Activated CD4-positive, alpha-beta T cell treated with anti-CD3 and anti-CD28 coated beads, Interleukin-2, amount 50 U/mL, for 1 hour (primary cell): ENCODE results near the gene FGF9.

Source experiments
- DNase-seq: peaks from one replicate; pipeline ENCODE4 v3.0.0-alpha.2; 2020

The FGF9 gene

DNA sequence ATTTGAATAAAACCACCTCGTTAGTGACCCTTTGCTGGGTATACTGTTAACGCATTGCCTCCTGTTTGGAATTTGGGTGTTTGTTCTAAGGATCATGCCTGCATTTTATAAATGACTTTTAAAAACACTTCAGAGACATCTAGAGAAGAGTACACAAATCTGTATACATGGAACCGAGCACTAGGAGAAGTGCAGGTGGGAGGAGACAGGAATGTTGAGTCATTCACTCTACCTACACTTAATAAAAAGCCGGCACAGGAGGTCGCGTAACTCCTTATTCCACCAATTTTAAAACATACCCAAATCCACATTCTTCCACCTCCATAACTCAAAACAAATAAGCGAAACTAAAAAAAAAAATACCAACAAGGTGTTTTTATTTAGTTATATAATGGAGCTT, 48.6 kb downstream of the FGF9 start:
- no peak for DNase-seq

DNA sequence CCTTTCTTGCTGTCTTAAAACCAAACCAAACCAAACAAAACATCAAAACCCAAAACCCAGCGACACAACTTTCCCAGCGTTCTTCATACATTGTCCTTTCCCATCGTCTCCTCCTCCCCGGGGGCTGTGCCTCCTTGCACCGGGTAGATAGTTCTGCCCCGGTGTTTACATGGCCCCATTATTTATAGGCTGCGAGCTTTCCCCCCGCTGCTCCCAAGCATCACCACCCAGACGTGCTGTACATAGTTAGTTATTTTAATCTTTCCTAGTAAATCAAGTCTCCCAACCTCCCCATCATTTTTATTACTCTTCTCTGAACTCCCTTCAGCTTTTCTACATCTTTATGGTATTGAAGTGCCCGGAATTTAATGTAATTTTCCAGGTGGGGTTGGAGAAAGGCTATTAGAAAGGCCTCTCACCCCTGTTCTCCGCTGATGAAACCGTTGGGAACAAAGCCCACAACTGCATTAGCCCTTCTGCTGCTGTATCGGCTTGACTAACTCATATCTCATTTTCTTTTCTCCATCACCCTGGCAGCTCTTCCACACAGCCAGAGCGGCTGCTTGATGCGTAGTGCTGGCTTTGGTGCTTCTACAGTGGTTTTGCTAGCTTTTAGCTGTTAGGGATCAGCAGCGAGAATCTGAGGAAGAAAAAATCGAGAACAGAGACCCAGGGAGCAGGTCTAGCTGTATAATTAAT, 53.1 kb downstream of the FGF9 start:
- DNase-seq = no peak

DNA sequence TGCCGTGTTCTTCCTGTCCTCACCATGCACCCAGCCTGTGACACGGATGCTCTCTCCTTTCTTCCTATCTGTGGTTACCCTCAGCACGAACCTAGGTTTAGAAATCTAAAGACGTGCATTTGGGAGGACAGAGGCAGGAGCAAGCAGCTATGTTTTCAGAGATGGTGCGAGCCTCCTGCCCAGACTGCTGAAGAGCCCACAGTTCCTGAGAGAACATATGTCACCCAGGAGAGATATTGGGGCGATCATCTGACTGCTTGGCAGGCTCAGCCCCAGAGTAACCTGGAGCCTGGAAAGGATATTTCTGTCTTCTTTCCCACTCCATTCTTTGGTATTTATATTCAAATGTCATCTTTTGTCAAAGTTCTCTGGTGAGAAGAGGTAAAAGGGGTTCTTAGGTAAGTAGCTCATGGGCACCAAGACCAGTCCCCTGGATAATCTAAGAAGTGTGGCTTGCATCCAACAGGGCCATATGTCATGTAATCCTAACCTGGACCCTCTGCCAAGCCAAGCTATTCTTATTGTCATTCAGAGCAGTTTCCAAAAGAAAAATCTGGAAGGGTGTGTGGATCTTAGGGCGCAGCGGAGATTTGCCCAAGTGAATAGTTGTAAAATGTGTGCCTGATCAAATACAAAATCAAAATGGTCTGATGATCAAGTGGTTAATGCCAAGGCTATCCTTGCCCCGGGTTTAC, 59.5 kb downstream of the FGF9 start:
- no peak for DNase-seq

DNA sequence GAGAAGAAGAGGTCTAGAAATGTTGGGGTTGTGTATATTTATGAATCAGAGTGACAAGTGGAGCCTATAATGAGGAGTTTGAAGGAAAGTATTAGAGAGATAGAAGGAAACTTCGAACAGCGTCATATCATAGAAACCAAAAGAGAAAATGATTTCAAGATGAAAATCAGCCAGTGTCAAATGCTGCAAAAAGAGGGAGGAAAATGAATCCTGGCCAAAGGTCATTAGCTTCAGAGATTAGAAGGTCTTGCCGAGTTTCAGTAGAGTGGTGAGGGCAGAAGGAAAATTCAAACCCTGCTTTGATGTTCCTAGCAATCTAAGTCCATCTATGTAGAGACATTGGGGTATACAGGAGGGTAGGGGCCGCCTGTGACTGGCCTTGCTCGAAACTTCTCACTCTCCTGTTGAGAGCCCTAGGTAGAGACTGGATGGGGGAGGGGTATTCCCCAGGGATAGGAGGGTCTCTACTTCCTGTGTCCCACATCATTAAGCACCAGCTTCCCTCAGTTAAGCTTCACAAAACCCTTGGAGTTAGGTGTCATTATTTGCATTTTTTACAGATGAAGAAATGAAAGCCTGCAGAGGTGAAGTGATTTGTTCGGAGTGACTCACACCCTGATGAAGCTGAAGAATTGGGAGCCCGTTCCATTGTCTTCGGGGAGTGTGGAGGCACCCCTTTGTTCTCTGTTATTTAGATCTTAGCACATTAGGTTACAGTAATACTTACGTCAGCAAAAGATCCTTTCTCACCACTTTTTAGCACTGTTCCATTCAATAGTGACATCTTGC, 62.8 kb downstream of the FGF9 start:
- DNase-seq = no peak

DNA sequence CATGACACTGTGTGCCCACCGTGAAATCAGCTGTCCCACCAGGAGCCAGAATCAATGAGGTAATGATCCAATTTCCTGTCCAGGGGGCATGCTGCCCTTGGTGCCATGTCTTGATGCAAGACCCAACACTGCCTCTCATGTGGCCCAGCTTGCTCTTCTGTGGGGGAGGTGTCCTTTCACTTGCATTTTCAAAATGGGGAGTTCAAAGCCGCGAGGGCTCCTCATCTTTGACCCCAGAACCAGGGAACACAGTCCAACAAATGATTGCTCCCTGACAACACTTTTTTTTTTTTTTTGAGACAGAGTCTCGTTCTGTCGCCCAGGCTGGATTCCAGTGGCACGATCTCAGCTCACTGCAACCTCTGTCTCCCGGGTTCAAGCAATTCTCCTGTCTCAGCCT, 64.1 kb downstream of the FGF9 start:
- no peak for DNase-seq

DNA sequence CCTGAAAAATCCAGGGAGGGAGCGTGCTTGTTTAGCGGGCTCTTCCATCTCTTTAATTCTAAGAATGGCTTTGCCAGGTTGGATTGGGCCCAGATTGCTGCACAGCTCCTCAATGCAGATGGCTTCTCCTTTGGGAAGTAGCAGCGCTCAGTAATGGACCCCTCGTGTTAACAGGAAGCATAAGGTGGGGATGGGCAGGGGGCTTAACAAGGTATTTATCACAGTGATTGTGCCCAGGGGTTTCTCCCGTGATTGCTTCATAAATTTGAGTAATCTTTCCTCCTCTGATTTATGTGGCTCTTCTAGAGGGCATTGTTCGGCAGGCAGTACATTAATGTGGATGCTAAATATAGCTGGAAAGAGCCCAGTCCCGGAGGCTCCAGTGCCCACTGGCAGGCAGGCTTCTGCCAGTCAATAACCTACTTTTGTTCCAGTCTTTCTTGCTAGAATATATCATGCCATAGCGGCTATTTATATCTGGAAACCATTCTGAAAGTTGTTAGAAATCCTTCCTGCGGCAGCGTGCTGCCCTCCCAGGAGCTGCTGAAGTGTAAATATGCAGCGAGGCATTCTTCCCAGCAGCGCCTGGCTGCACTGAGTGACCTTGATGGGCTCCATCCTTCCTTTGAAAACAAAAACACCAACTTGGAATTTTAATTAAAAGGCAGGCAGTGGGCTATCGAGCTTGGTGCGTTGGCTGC, 65.0 kb downstream of the FGF9 start:
- DNase-seq = no peak

DNA sequence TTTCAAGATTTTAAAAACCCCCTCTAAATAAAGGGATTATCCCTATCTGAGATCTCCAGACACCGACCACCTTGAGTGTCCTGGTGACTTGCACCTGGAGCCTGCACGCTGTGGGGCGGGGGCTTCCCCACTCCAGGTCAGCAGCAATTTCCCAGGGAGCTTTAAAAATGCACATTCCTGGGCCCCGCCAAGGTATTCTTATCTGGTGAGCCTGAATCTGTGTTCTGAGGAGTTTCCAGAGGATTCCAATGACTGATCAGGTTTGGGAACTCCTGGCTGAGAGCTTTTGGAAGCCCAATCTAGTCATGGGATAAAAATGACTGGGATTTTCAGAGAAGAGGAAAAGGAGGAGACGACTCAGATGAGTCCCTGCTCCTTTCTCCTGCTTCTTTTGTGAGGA, 66.1 kb downstream of the FGF9 start:
- no peak for DNase-seq

DNA sequence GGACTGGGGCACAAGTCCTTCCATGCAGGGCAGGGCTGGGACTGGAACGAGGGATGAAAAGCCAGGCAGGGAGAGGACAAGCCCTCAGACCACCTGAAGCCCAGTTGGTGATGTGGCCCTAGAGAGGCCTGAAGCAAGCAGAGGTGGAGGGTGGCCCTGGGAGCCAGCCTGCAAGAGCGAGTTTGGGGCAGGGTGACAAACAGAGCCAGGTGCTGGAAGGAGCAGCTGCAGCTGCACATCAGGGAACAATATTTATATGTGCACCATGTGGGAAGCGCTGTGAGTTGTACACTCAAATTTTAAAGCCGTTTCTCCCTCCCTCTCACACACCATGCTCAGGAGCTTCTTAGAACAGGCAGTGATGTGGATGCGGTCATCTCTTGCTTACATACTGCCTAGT, 67.8 kb downstream of the FGF9 start:
- DNase-seq = no peak

DNA sequence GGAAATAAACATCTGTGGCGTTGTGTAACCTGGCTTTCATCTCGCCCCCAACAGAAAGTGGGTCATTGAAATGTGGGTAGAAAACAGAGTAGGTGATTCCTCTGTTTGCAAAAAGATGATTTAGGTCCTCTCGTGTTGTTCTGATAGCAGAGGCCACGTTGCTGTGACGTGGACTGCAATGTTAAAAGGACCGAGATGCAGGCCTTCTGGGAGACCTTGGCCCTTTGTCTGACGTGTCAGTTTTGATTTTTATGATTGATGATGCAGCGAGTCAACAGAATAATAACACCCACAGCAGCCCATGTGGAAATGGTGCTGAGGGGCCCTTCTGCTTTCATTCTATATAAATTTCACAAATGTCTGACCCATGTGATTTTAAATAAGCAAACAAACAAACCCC, 68.9 kb downstream of the FGF9 start:
- DNase-seq = no peak

DNA sequence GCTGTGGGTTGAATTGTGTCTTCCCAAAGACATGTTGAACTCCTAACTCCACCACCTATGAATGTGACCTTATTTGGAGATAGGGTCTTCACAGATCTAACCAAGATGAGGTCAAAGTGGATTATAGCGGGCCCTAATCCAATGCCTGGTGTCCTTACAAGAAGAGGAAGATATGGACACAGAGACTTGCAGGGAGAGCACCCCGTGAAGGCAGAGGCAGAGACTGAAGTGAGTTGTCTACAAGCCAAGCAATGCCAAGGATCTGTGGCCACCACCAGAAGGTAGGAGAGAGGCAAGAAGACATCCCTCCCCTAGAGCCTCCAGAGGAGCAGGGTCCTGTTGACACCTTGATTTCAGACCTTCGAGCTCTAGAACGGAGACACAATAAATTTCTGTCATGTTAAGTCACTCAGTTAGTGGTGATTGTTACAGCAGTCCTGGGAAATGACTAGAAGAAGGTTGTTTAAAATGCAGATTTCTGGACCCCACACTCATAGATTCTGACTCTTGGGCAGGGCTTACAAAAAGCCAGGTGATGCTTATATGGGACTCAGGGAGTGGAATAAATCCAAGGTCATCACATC, 70.6 kb downstream of the FGF9 start:
- no peak for DNase-seq

DNA sequence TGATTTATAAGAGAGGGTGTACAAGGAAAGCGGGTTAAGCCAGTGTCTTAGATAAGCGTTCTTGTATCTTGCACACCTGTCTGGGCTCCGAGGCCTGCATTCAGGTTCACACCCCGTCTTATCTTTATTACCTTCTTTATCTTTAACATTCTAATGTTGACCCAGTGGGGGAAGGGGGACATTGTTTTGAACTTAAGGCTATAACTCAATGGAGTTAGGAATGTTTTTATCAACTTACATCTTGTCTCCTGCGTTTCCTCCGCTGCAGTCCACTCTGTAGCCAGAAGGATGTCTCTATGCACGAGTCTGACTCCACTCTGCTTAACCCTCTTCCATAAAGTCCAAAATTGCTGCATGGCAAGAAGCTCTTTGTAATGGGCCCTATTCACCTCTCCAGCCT, 71.2 kb downstream of the FGF9 start:
- DNase-seq = no peak

DNA sequence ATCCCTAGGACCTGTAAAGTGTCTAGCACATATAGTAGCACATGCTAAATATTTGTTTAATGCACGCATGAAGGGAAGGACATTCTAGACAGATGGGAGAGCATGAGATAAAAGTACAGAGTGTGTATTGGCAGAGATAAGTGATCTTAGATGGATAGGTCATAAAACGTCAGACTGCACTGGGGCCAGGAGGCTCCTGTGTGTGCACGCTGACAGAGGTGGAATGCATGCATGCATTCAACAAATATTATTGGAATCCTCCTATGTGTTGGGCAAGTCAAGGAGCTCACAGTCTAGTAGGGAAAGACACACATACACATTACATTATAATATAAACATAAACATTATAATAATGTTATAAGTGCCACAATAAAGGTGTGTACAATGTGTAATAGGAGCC, 73.3 kb downstream of the FGF9 start:
- DNase-seq = no peak

DNA sequence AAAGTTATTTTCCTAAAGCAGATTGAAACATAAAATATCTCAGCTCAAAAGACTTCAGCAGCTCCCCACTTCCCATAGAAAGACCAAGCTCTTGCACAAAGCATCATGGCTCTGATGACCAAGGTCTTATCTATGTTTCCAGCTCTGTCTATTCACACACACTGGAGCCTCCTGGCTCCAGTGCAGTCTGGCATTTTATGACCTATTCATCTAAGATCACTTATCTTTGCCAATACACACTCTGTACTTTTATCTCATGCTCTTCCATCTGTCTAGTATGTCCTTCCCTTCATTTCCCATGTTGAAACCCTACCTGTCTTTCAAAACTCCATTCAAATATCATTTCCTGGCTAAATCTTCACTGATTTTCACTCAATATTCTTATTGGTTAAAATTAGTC, 74.4 kb downstream of the FGF9 start:
- DNase-seq = no peak

DNA sequence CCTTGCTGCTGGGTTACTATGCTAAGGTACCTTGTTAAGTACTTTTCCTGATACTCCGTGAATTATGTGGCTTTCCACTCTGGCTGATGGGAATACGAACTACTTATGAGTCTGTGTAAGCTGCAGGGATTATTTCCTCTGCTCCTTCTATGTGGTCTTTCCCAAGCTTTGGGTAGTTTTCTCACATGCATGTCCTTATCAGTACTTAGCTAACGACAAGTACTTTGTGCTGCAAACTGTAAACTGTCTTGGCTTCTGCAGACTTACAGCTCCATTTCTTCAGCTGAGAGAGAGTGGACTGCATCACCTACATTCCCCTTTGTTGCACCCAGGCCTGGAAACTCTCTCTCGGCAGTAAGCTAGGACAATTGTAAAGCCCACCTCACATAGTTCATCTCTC, 76.6 kb downstream of the FGF9 start:
- DNase-seq = no peak

DNA sequence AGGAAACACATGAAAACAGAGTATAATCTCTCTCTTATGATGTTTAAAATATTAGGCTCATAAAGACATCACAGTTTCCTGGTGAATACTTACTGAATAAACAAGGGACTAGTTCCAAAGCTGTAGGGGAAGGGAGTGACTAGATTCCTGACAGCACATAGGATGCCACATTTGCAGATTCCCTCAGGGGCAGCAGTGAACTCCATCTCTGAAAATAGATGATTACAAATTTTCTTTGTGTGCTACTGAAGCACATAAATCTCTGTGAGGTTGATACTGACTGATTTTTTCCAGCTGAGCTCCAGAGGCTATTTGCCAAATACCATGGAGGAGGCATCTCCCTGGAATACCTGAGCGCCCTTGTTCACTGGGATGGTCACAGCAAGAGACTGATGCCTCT, 77.3 kb downstream of the FGF9 start:
- DNase-seq = no peak

DNA sequence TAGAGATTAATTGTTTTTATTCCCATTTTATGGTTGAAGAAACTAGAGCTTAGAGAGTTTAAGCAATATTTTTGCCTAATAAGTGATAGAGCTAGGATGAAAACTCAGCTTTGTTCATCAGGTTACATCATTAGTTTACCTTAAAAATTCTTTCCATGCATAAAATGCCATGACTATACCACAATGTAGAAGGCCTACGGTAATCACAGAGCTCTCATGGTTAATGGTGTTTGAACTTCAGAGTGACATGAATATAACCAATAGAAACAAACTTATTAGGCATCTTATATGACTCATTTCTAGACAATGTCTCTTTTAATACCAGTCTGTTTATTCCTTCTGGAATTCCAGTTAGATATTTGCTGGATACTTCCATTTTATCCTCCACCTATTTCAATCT, 78.5 kb downstream of the FGF9 start:
- DNase-seq = no peak

DNA sequence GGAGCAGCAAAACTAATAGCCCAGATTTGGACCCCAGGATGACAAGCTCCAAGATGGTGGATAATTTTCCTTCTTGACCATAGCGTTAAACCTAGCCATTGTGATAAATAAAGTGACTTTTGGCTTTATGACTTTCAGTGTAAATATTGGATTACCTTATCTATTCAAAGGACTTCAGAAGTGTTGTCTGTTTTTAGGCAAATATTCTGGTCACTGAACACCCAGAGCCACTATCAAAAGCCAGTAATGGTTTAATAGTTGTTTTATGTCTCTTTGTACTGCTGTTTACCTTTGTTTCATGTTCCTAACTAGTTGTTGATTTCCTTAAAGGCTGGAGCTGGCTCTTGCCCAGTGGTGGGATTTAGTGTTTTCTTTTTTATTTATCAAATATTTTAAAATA, 81.6 kb downstream of the FGF9 start:
- DNase-seq = no peak

DNA sequence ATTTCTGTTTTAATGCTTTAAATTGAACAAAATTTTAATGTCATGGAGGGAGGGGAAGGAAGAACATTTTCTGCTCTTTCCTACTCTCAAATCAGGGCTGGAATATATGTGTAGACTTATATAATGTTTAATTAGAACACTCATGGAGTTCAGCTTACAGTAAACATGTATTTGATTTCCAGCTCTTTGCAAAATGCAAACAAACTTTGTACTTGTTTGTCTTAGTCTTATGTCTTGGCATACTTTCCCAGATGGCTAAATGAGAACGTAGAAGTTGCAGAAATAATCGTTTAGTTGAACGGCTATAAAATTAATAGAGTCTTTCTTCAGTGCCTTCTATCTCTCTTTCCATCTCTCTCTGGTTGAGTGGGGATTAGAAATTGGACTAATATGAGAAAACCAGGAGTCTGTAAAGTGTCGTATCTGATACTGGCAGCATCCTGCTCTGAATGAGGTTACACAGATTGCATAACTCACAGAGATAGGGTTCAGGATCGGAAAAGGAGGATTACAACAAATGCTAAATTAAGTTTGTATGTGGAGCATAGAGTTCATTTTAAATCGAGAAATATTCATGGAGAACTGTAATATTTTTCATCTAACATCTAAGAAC, 82.3 kb downstream of the FGF9 start:
- DNase-seq = no peak
